Smooth muscle cell (in vitro differentiated cells): ENCODE results near the gene SNX8. TPM values are rescaled to one million over a fixed set of nuclear protein-coding genes. Genes with fewer than 3 reads are reported as not detected.

Experiments
- DNase-seq: peaks from one replicate; lab custom pipeline; 2025; ENCODE audit not compliant: unreplicated experiment; lab: John Stamatoyannopoulos, UW
- H2AFZ ChIP-seq: fragments of 200-600 bp; sonication (generic); 2 replicates; pipeline ENCODE4 v1.6.0; 2016; ENCODE audit warnings: antibody characterized with exemption, low read depth, mild to moderate bottlenecking
- H3F3A ChIP-seq: fragments of 200-600 bp; sonication (generic); 2 replicates; pipeline ENCODE4 v1.6.0; 2017; ENCODE audit warnings: antibody characterized with exemption, low read depth
- H3K27ac ChIP-seq: fragments of 200-600 bp; sonication (generic); 2 replicates; pipeline ENCODE4 v1.5.1; 2016; ENCODE audit warnings: low read depth, mild to moderate bottlenecking
- H3K27me3 ChIP-seq: fragments of 200-600 bp; sonication (generic); 2 replicates; pipeline ENCODE4 v1.6.1; 2016; ENCODE audit warnings: low read depth, mild to moderate bottlenecking
- H3K36me3 ChIP-seq: fragments of 200-600 bp; sonication (generic); 2 replicates; pipeline ENCODE4 v1.5.1; 2016; ENCODE audit warnings: low read depth
- H3K4me1 ChIP-seq: fragments of 200-600 bp; sonication (generic); 2 replicates; pipeline ENCODE4 v1.5.1; 2016; ENCODE audit warnings: low read depth
- H3K4me2 ChIP-seq: fragments of 200-600 bp; sonication (generic); 2 replicates; pipeline ENCODE4 v1.6.0; 2016; ENCODE audit warnings: mild to moderate bottlenecking
- H3K4me3 ChIP-seq: fragments of 200-600 bp; sonication (generic); 2 replicates; pipeline ENCODE4 v1.5.1; 2016; ENCODE audit warnings: mild to moderate bottlenecking
- H3K79me2 ChIP-seq: fragments of 200-600 bp; sonication (generic); 2 replicates; pipeline ENCODE4 v1.6.0; 2016; ENCODE audit warnings: low read depth, mild to moderate bottlenecking
- H3K9ac ChIP-seq: fragments of 200-600 bp; sonication (generic); 2 replicates; pipeline ENCODE4 v1.6.0; 2016; ENCODE audit warnings: low read depth
- H3K9me3 ChIP-seq: fragments of 200-600 bp; sonication (generic); replicated peaks from 2 replicates; pipeline ENCODE4 v1.5.1; 2016; ENCODE audit warnings: low read depth
- H4K20me1 ChIP-seq: fragments of 200-600 bp; sonication (generic); 2 replicates; pipeline ENCODE4 v1.6.0; 2016; ENCODE audit warnings: low read depth
- WGBS: methylation state at CpG from one replicate; pipeline ENCODE4 v1.1.7; 2016; ENCODE audit warnings: low lambda C conversion rate; 5-methylcytosine and 5-hydroxymethylcytosine counted together
- polyA plus RNA-seq: library from polyadenylated mRNA; unstranded; fragments of >200 nt; fragmentation: Nextera tagmentation; extraction: Ambion mirVana; gene quantifications from 2 replicates; pipeline ENCODE4 v1.2.1, GENCODE V29; 2016
- total RNA-seq: library from RNA; depleted of rRNA; stranded (reverse); fragments of >200 nt; gene quantifications from 2 replicates; pipeline ENCODE4 v1.2.3, GENCODE V29; 2014
- TF ChIP-seq, protein P1 (sequence below): fragments of 200-600 bp; sonication (generic); IDR thresholded peaks from 2 replicates; pipeline ENCODE4 v1.5.1; 2017; ENCODE audit warnings: borderline replicate concordance, mild to moderate bottlenecking, antibody characterized with exemption; ENCODE audit not compliant: insufficient read depth, poor library complexity, severe bottlenecking

The SNX8 gene
- total and polyA plus RNA-seq, 2 experiments from 2014 or later: 46.9 to 49.9 TPM

DNA sequence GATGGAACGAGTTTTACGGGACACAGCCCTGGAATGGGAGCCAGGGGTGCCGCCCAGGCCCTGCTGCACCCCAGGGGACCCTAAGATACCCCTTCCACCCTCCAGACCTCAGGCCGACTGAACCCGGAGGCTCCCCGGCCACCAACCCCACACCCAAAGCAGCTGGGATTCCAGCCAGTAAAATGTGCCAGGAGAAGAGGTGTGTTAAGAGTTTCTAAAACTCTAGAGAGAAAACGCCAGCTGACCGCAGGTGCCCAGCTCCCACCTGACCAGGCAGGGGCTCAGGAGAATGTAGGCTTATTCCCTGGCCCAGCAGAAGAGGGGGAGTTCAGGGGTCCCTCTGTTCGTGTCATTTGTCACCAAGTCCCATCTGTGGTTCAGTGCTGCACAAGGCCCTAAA lies 54.8 kb downstream of the SNX8 start:
- Histone ChIP-seq H3K27me3 (no peaks in the 10 kb centered on the region), H3F3A (no peaks in the 10 kb centered on the region), H3K4me3 (no peak overlapping the region), H3K4me2 (no peak overlapping the region), H3K27ac (no peak overlapping the region), H3K9ac (no peak overlapping the region), H3K36me3 (no peaks in the 10 kb centered on the region), H3K4me1 (no peaks in the 10 kb centered on the region), H3K79me2 (no peaks in the 10 kb centered on the region), H3K9me3 (no peaks in the 10 kb centered on the region), H4K20me1 (no peaks in the 10 kb centered on the region), H2AFZ (no peak overlapping the region)
- TF ChIP-seq, protein P1, sequence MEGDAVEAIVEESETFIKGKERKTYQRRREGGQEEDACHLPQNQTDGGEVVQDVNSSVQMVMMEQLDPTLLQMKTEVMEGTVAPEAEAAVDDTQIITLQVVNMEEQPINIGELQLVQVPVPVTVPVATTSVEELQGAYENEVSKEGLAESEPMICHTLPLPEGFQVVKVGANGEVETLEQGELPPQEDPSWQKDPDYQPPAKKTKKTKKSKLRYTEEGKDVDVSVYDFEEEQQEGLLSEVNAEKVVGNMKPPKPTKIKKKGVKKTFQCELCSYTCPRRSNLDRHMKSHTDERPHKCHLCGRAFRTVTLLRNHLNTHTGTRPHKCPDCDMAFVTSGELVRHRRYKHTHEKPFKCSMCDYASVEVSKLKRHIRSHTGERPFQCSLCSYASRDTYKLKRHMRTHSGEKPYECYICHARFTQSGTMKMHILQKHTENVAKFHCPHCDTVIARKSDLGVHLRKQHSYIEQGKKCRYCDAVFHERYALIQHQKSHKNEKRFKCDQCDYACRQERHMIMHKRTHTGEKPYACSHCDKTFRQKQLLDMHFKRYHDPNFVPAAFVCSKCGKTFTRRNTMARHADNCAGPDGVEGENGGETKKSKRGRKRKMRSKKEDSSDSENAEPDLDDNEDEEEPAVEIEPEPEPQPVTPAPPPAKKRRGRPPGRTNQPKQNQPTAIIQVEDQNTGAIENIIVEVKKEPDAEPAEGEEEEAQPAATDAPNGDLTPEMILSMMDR: no peak
- DNase-seq: no peak
- WGBS: 100% methylated on average over 9 of the region's 9 CpGs

DNA sequence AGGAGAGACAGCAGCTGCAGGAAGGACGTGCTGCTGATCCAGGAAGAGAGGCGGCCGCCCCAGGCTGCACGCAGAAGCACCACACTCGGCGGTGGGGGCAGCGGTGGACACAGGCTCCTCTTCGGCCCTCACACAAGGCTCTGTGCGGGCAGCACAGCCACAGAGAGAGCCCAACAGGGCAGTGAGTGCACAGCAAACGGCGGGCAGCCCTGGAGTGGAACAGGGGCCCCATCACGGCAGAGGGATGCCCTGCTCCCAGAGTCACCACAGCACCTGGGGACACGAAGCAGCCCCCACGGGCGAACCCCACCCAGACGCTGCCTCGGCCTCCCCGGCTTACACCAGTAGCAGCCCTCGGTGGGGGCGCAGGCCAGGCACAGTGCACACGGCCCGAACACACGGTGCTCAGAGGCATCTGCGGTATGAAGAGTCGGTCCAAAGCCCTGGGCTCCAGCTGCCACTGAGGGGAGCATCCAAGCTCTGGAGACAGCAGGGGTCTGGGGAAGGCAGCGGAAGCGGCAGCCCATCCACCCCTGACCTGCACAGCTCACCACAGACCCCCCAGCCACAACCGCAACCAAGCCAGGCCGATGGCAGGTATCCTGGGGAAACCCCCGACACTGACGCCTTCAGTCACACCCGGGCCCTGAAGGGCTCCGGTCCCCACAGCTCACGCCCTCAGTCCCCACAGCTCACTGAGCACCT lies 55.4 kb downstream of the SNX8 start:
- no peaks in the 10 kb centered on the region for H3K9me3 ChIP-seq
- H3K4me3 ChIP-seq: no peak overlapping the region
- no peak overlapping the region for H3K4me2 ChIP-seq
- H3K27me3 ChIP-seq: no peaks in the 10 kb centered on the region
- no peak overlapping the region for H3K9ac ChIP-seq
- no peaks in the 10 kb centered on the region for H3K79me2 ChIP-seq
- TF ChIP-seq, protein P1: no peak
- no peaks in the 10 kb centered on the region for H3F3A ChIP-seq
- WGBS: 95% methylated on average over 34 of the region's 34 CpGs
- H3K4me1 ChIP-seq: no peaks in the 10 kb centered on the region
- H3K27ac ChIP-seq: no peak overlapping the region
- H4K20me1 ChIP-seq: no peaks in the 10 kb centered on the region
- H3K36me3 ChIP-seq: no peaks in the 10 kb centered on the region
- DNase-seq: no peak
- no peak overlapping the region for H2AFZ ChIP-seq

DNA sequence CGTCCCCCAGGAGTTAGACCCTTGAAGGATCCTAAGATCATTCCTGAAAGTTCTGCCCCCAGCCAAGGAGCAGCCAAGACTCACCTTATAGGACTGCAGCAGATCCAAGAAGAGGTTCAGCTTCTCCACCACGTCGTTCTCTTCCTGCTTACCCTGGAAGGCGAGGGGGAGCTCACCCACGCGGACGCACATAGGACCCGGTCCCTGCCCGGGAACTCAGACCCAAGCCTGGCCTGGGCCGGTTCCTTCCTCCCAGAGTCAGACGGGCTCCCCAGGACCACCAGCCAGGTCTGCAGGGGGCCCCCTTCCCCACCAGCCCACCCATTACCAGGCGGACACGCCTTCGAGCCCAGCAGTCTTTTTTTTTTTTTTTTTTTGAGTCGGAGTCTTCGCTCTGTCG lies 56.6 kb downstream of the SNX8 start:
- no peaks in the 10 kb centered on the region for H4K20me1 ChIP-seq
- H3K9ac ChIP-seq: no peak overlapping the region
- whole genome bisulfite sequencing: 92% methylated on average over 16 of the region's 17 CpGs
- H3K4me1 ChIP-seq: no peaks in the 10 kb centered on the region
- no peaks in the 10 kb centered on the region for H3F3A ChIP-seq
- no peak overlapping the region for H3K27ac ChIP-seq
- no peaks in the 10 kb centered on the region for H3K27me3 ChIP-seq
- no peaks in the 10 kb centered on the region for H3K36me3 ChIP-seq
- H3K4me2 ChIP-seq: no peak overlapping the region
- no peak overlapping the region for H2AFZ ChIP-seq
- TF ChIP-seq, protein P1: no peak
- no peak for DNase-seq
- H3K9me3 ChIP-seq: no peaks in the 10 kb centered on the region
- no peaks in the 10 kb centered on the region for H3K79me2 ChIP-seq
- H3K4me3 ChIP-seq: no peak overlapping the region

DNA sequence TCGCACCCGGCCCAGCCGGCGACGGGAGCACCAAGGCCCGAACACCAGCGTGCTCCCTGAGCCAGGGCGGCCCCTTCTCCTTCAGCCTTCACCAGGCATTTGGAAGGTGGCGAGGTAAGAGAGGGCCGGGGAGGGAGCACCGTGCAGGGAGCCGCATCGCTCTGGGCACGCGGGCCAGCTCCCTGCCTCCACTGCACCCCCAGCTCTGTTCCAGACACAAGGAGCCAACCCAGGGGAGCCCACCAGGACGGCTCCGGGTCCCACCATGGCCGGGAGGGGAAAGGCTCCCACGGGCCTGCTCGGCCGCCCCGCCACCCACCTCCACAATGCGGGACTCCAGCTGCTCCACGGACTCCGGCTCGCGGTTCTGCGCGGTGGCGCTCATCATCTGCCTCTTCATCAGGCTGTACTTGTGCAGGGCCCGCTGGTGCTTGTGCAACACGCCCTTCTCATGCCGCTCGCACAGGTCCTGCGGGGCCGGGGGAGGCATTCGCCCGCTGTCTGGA lies 57.1 kb downstream of the SNX8 start:
- no peaks in the 10 kb centered on the region for H3K79me2 ChIP-seq
- no peaks in the 10 kb centered on the region for H4K20me1 ChIP-seq
- no peak overlapping the region for H2AFZ ChIP-seq
- H3K4me3 ChIP-seq: no peak overlapping the region
- H3K27me3 ChIP-seq: no peaks in the 10 kb centered on the region
- no peak overlapping the region for H3K27ac ChIP-seq
- 98% methylated on average over 38 of the region's 38 CpGs for WGBS
- DNase-seq: no peak
- TF ChIP-seq, protein P1: no peak
- H3K9me3 ChIP-seq: no peaks in the 10 kb centered on the region
- no peaks in the 10 kb centered on the region for H3K36me3 ChIP-seq
- H3K9ac ChIP-seq: no peak overlapping the region
- H3K4me2 ChIP-seq: no peak overlapping the region
- no peaks in the 10 kb centered on the region for H3F3A ChIP-seq
- H3K4me1 ChIP-seq: no peaks in the 10 kb centered on the region
